Neural cell (in vitro differentiated cells): Measurements from ENCODE around the gene BCL2L2. TPM values are rescaled to one million over a fixed set of nuclear protein-coding genes. Genes with fewer than 3 reads are reported as not detected.

Experiments
- H2AFZ ChIP-seq: fragments of 200-600, 300-800 bp; sonication (generic), shearing (Covaris generic); 2 replicates; pipeline ENCODE4 v1.6.0; 2014; ENCODE audit warnings: low read depth, mild to moderate bottlenecking, antibody characterized with exemption, low read length, moderate library complexity
- H3F3A ChIP-seq: fragments of 200-600 bp; shearing (Covaris generic); 2 replicates; pipeline ENCODE4 v1.6.1; 2016; ENCODE audit warnings: mild to moderate bottlenecking, moderate library complexity, mixed read lengths, antibody characterized with exemption, low read length; ENCODE audit not compliant: insufficient read depth, poor library complexity, severe bottlenecking
- H3K27ac ChIP-seq: fragments of 200-600, 300-800 bp; sonication (generic), shearing (Covaris generic); 2 replicates; pipeline ENCODE4 v1.5.1; 2014; ENCODE audit warnings: mild to moderate bottlenecking, low read length, moderate library complexity
- H3K27me3 ChIP-seq: fragments of 300-800, 200-600 bp; sonication (generic), shearing (Covaris generic); 2 replicates; pipeline ENCODE4 v1.6.0; 2014; ENCODE audit warnings: mild to moderate bottlenecking, low read depth, low read length, moderate library complexity; ENCODE audit not compliant: insufficient read depth
- H3K36me3 ChIP-seq: fragments of 300-800, 200-600 bp; sonication (generic), shearing (Covaris generic); 2 replicates; pipeline ENCODE4 v1.5.1; 2014; ENCODE audit warnings: mild to moderate bottlenecking, antibody characterized with exemption, low read length, moderate library complexity; ENCODE audit not compliant: insufficient read depth
- H3K4me2 ChIP-seq: fragments of 300-800, 200-600 bp; sonication (generic), shearing (Covaris generic); 2 replicates; pipeline ENCODE4 v1.6.0; 2014; ENCODE audit warnings: mild to moderate bottlenecking, low read length
- H3K4me3 ChIP-seq: fragments of 300-800, 200-600 bp; sonication (generic), shearing (Covaris generic); 2 replicates; pipeline ENCODE4 v1.5.1; 2014; ENCODE audit warnings: mild to moderate bottlenecking, low read length, moderate library complexity
- H3K79me2 ChIP-seq: fragments of 200-600 bp; shearing (Covaris generic); replicated peaks from 2 replicates; pipeline ENCODE4 v1.6.0; 2014; ENCODE audit warnings: mild to moderate bottlenecking, low read length, moderate library complexity; ENCODE audit not compliant: insufficient read depth
- H3K9ac ChIP-seq: fragments of 300-800, 200-600 bp; sonication (generic), shearing (Covaris generic); 2 replicates; pipeline ENCODE4 v1.6.1; 2016; ENCODE audit warnings: mild to moderate bottlenecking, low read length, mixed read lengths
- H3K9me2 ChIP-seq: fragments of 200-600 bp; shearing (Covaris generic); 2 replicates; pipeline ENCODE4 v1.6.1; 2016; ENCODE audit warnings: mild to moderate bottlenecking, low read length, mixed read lengths; ENCODE audit not compliant: insufficient read depth
- H3K9me3 ChIP-seq: fragments of 200-600, 300-800 bp; sonication (generic), shearing (Covaris generic); 2 replicates; pipeline ENCODE4 v1.6.1; 2016; ENCODE audit warnings: mild to moderate bottlenecking, mixed run types, low read length, moderate library complexity, mixed read lengths
- H4K20me1 ChIP-seq: fragments of 200-600 bp; shearing (Covaris generic); 2 replicates; pipeline ENCODE4 v1.6.1; 2016; ENCODE audit warnings: mild to moderate bottlenecking, mixed run types; ENCODE audit not compliant: insufficient read depth
- CTCF ChIP-seq: fragments of 450-650 bp; IDR thresholded peaks from 2 replicates; pipeline ENCODE4 v1.5.1; 2014; ENCODE audit warnings: antibody characterized with exemption, mild to moderate bottlenecking, moderate library complexity; ENCODE audit not compliant: poor library complexity, severe bottlenecking
- EP300 ChIP-seq: fragments of 450-650 bp; conservative IDR thresholded peaks from 2 replicates; pipeline ENCODE4 v1.6.1; 2014; ENCODE audit warnings: antibody characterized with exemption, mild to moderate bottlenecking, moderate library complexity; ENCODE audit not compliant: poor library complexity, severe bottlenecking
- EZH2 ChIP-seq: fragments of 200-600, 300-800 bp; shearing (Covaris generic), sonication (generic); IDR thresholded peaks from 2 replicates; pipeline ENCODE4 v1.6.1; 2014; ENCODE audit warnings: antibody characterized with exemption, low read length, borderline replicate concordance, mild to moderate bottlenecking; ENCODE audit not compliant: insufficient read depth, poor library complexity, severe bottlenecking
- MXI1 ChIP-seq: fragments of 450-650 bp; conservative IDR thresholded peaks from 2 replicates; pipeline ENCODE4 v1.6.1; 2014; ENCODE audit warnings: antibody characterized with exemption, mild to moderate bottlenecking; ENCODE audit not compliant: poor library complexity, severe bottlenecking
- POLR2AphosphoS5 ChIP-seq: IDR thresholded peaks from 2 replicates; pipeline ENCODE4 v1.6.1; 2012
- RAD21 ChIP-seq: fragments of 450-650 bp; conservative IDR thresholded peaks from 2 replicates; pipeline ENCODE4 v1.6.1; 2014; ENCODE audit warnings: antibody characterized with exemption, mild to moderate bottlenecking, moderate library complexity
- REST ChIP-seq: IDR thresholded peaks from 2 replicates; pipeline ENCODE4 v1.6.1; 2012; ENCODE audit warnings: borderline replicate concordance
- SMC3 ChIP-seq: fragments of 450-650 bp; conservative IDR thresholded peaks from 2 replicates; pipeline ENCODE4 v1.6.1; 2014; ENCODE audit warnings: antibody characterized with exemption, mild to moderate bottlenecking, moderate library complexity; ENCODE audit not compliant: poor library complexity
- TAF1 ChIP-seq: IDR thresholded peaks from 2 replicates; pipeline ENCODE4 v1.6.1; 2012; ENCODE audit warnings: low read depth
- polyA plus RNA-seq: library from polyadenylated mRNA; depleted of rRNA; stranded (reverse); fragments of >200 nt; gene quantifications from 2 replicates; pipeline ENCODE4 v1.2.3, GENCODE V29; 2014

Gene BCL2L2
- polyA plus RNA-seq, 1 donor from 2014 or later = 35.8 TPM

- TF ChIP-seq EZH2 (no peak), CTCF (no peak), SMC3 (no peak), POLR2AphosphoS5 (no peak), REST (no peak), RAD21 (no peak), MXI1 (no peak), EP300 (no peak), TAF1 (no peak)
- Histone ChIP-seq H3K4me3 (no peak overlapping the region), H3K27me3 (no peaks in the 10 kb centered on the region), H3K9me3 (no peaks in the 10 kb centered on the region), H3F3A (no peaks in the 10 kb centered on the region), H3K9me2 (no peaks in the 10 kb centered on the region), H3K36me3 (no peaks in the 10 kb centered on the region), H3K79me2 (no peaks in the 10 kb centered on the region), H2AFZ (no peak overlapping the region), H3K4me2 (no peak overlapping the region), H3K27ac (no peak overlapping the region), H4K20me1 (no peaks in the 10 kb centered on the region), H3K9ac (no peak overlapping the region)
These were observed 42.7 kb downstream of the BCL2L2 start for GRCh38 chr14:23349156-23349845.

DNA sequence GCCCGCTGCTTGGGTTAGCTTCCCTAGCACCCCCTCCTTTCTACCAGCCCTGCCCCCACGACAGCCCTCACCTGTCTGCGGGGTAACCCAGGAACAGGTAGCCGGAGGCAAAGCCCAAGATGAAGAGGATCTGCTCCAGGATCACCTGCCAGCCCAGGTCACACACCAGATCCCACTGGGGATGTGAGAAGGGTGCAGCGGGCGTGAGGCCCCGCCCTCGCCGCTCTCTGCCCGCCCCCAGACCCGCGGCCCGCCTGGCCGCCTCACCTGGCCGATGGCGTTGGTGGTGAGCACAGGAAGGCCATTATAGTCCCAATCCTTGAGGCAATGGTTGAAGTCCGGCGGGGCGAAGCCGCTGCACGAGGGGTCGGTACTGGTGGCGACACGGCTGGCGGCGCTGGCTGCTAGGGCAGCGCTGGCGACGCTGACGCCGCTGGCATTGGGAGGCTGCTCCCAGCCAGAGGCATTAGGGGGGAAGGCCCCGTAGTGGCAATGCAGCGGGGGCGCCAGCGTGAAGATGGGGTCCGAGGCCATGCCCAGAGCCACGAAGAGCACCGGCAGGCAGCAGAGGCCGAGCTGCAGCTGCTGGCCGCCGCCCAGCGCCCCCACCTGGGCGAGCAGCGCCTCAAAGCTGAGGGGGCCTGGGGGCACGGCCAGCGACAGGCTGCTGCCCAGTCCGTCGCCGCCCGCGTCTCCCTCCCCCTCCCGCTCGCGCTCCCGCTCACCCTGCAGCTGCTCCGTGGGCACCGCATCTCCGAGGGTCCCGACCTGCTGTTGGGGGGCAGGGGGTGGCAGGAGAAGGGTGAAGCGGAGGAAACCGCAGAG, 45.3 kb downstream of the BCL2L2 start:
- H3K9ac ChIP-seq = peak overlapping the region; percentile 97

More for the DNA sequence above, 45.3 kb downstream of the BCL2L2 start:
- peak overlapping the region; percentile 87 for H3K4me2 ChIP-seq
- no peaks in the 10 kb centered on the region for H3K27me3 ChIP-seq
- no peaks in the 10 kb centered on the region for H3F3A ChIP-seq
- H3K9me3 ChIP-seq = no peaks in the 10 kb centered on the region
- H3K27ac ChIP-seq = peak overlapping the region; percentile 93
- H4K20me1 ChIP-seq = no peaks in the 10 kb centered on the region
- no peaks in the 10 kb centered on the region for H3K9me2 ChIP-seq
- peak overlapping the region; percentile 71 for H2AFZ ChIP-seq
- H3K79me2 ChIP-seq = no peaks in the 10 kb centered on the region
- peak overlapping the region; percentile 99 for H3K4me3 ChIP-seq
- peak; percentile 50 for TF ChIP-seq CTCF
- no peak for TF ChIP-seq TAF1
- no peak for TF ChIP-seq SMC3
- no peaks in the 10 kb centered on the region for H3K36me3 ChIP-seq
